Liver (tissue), 9 donors: ENCODE results near the gene OR10A4. TPM values are rescaled to one million over a fixed set of nuclear protein-coding genes. Genes with fewer than 3 reads are reported as not detected.
"Not testable (repeated sequence)": the region's sequence is repeated elsewhere in the genome, so short reads cannot be mapped to it uniquely, and the experiment has no call there.

Experiments used
- DNase-seq: peaks from one replicate; pipeline ENCODE4 v3.0.0-alpha.2; 2017; ENCODE audit warnings: low spot score
- H3K27ac ChIP-seq, 2 donors: one replicate each; pipeline ENCODE4 v1.7.0; 2013; ENCODE audit warnings: inconsistent platforms in 2 of 2, low read length in 2 of 2, control low read depth in 1 of 2, low read depth in 1 of 2, mild to moderate bottlenecking in 1 of 2
- H3K27me3 ChIP-seq, 4 donors: one replicate each; pipeline versions ENCODE4 v1.6.1 to v1.7.0; 2013; ENCODE audit warnings: low read length in 3 of 4, inconsistent platforms in 1 of 4, mild to moderate bottlenecking in 1 of 4, moderate library complexity in 1 of 4; ENCODE audit not compliant: control insufficient read depth in 4 of 4, insufficient read depth in 4 of 4
- H3K36me3 ChIP-seq, 4 donors: one replicate each; pipeline versions ENCODE4 v1.6.1 to v1.7.0; 2013; ENCODE audit warnings: low read length in 3 of 4, mild to moderate bottlenecking in 3 of 4, low read depth in 1 of 4, moderate library complexity in 1 of 4; ENCODE audit not compliant: control insufficient read depth in 4 of 4, insufficient read depth in 3 of 4
- H3K4me1 ChIP-seq, 4 donors: one replicate each; pipeline versions ENCODE4 v1.6.1 to v1.7.0; 2013; ENCODE audit warnings: low read length in 3 of 4, mild to moderate bottlenecking in 3 of 4, moderate library complexity in 1 of 4; ENCODE audit not compliant: control insufficient read depth in 4 of 4, insufficient read depth in 4 of 4
- H3K4me3 ChIP-seq, 3 donors: one replicate each; pipeline versions ENCODE4 v1.6.1 to v1.7.0; 2013; ENCODE audit warnings: low read length in 3 of 3, control low read depth in 1 of 3, low read depth in 1 of 3, mild to moderate bottlenecking in 1 of 3
- H3K9ac ChIP-seq, 2 donors: one replicate each; pipeline ENCODE4 v1.7.0; 2013; ENCODE audit warnings: low read length in 2 of 2, mild to moderate bottlenecking in 2 of 2, moderate library complexity in 2 of 2, control low read depth in 1 of 2, low read depth in 1 of 2
- H3K9me3 ChIP-seq, 4 donors: one replicate each; pipeline versions ENCODE4 v1.6.1 to v1.7.0; 2013; ENCODE audit warnings: low read length in 3 of 4; ENCODE audit not compliant: control insufficient read depth in 4 of 4
- EGR1 ChIP-seq, 2 donors: IDR thresholded peaks; 2 replicates each; pipeline ENCODE4 v1.6.1; 2016 to 2018; ENCODE audit warnings: antibody characterized with exemption in 2 of 2, low read depth in 2 of 2
- FOXA1 ChIP-seq: IDR thresholded peaks from 2 replicates; pipeline ENCODE4 v1.6.1; 2016; ENCODE audit warnings: antibody characterized with exemption
- FOXA2 ChIP-seq: IDR thresholded peaks from 2 replicates; pipeline ENCODE4 v1.6.1; 2016; ENCODE audit warnings: antibody characterized with exemption
- GABPA ChIP-seq, 2 donors: IDR thresholded peaks in 1 of 2; conservative IDR thresholded peaks in 1 of 2; 2 replicates each; pipeline ENCODE4 v1.6.1; 2016; ENCODE audit warnings: antibody characterized with exemption in 2 of 2, mild to moderate bottlenecking in 1 of 2, moderate library complexity in 1 of 2
- HNF4A ChIP-seq, 2 donors: conservative IDR thresholded peaks; 2 replicates each; pipeline ENCODE4 v1.6.1; 2016; ENCODE audit warnings: antibody characterized with exemption in 2 of 2, mild to moderate bottlenecking in 2 of 2
- JUND ChIP-seq, 2 donors: IDR thresholded peaks; 2 replicates each; pipeline ENCODE4 v1.6.1; 2016; ENCODE audit warnings: antibody characterized with exemption in 2 of 2
- MAX ChIP-seq: IDR thresholded peaks from 2 replicates; pipeline ENCODE4 v1.6.1; 2016; ENCODE audit warnings: antibody characterized with exemption
- RAD21 ChIP-seq, 2 donors: IDR thresholded peaks; 2 replicates each; pipeline ENCODE4 v1.6.1; 2016; ENCODE audit warnings: antibody characterized with exemption in 2 of 2, mild to moderate bottlenecking in 2 of 2
- SP1 ChIP-seq: IDR thresholded peaks from 2 replicates; pipeline ENCODE4 v1.6.1; 2018; ENCODE audit warnings: antibody characterized with exemption, mild to moderate bottlenecking
- TAF1 ChIP-seq: conservative IDR thresholded peaks from 2 replicates; pipeline ENCODE4 v1.6.1; 2016; ENCODE audit warnings: antibody characterized with exemption, mild to moderate bottlenecking
- YY1 ChIP-seq: IDR thresholded peaks from 2 replicates; pipeline ENCODE4 v1.6.1; 2016; ENCODE audit warnings: antibody characterized with exemption, mild to moderate bottlenecking
- WGBS: extraction: QIAGEN DNeasy Blood & Tissue Kit; methylation state at CpG from one replicate; pipeline ENCODE4 v1.1.7; 2013; 5-methylcytosine and 5-hydroxymethylcytosine counted together
- polyA plus RNA-seq, 2 donors: library from polyadenylated mRNA; stranded (reverse) in 1 of 2; unstranded in 1 of 2; fragments of 200-250 nt in 1 of 2; fragments of >200 nt in 1 of 2; fragmentation: Nextera tagmentation in 1 of 2; extraction: Ambion mirVana in 1 of 2; gene quantifications; one replicate each; pipeline versions ENCODE4 v1.2.1 to v1.2.3, GENCODE V29; 2013 to 2015
- total RNA-seq, 2 donors: library from RNA; depleted of rRNA; stranded (reverse); fragments of >200 nt; gene quantifications; one replicate each; pipeline ENCODE4 v1.2.3, GENCODE V29; 2014
- TF ChIP-seq, protein P1 (sequence below): fragments of 150-350 bp; IDR thresholded peaks from 2 replicates; pipeline ENCODE4 v1.5.1; 2017; ENCODE audit warnings: improper control_type of control experiment, low read depth, low read length; ENCODE audit not compliant: missing input control
- TF ChIP-seq, protein P2 (sequence below): IDR thresholded peaks from 2 replicates; pipeline ENCODE4 v1.6.1; 2016; ENCODE audit warnings: antibody characterized with exemption
- TF ChIP-seq, protein P3 (sequence below): IDR thresholded peaks from 2 replicates; pipeline ENCODE4 v1.6.1; 2016; ENCODE audit warnings: antibody characterized with exemption
- donor health status: healthy.
- donor health status: healthy.
- donor health status: healthy.
- donor health status: healthy.
- donor health status: healthy.

Gene OR10A4
- total and polyA plus RNA-seq, 4 donors, result not detected

GRCh38 chr11:6882751-6883150 is 6.3 kb downstream of the OR10A4 start:
- Histone ChIP-seq H3K9me3 (no peaks in the 10 kb centered on the region), H3K27me3 (peaks cover 0 to 9% (median 2%) of the 10 kb centered on the region in 4 donors), H3K4me3 (no peak overlapping the region), H3K27ac (no peak overlapping the region), H3K4me1 (no peaks in the 10 kb centered on the region), H3K36me3 (no peaks in the 10 kb centered on the region), H3K9ac (no peak overlapping the region)
- DNase-seq, result no peak
- TF ChIP-seq SP1, result no peak
- no peak for TF ChIP-seq FOXA2

DNA sequence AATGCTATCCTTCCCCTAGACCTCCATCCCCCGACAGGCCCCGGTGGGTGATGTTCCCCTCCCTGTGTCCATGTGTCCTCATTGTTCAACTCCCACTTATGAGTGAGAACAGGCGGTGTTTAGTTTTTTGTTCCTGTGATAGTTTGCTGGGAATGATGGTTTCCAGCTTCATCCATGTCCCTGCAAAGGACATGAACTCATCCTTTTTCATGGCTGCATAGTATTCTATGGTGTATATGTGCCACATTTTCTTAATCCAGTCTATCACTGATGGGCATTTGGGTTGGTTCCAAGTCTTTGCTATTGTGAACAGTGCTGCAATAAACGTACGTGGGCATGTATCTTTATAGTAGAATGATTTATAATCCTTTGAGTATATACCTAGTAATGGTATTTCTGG is 11.3 kb downstream of the OR10A4 start:
- not testable (repeated sequence) for H3K36me3 ChIP-seq, H3K27ac ChIP-seq, H3K4me3 ChIP-seq, H3K4me1 ChIP-seq, H3K9ac ChIP-seq, H3K9me3 ChIP-seq, DNase-seq, H3K27me3 ChIP-seq
- 95% methylated on average over 5 of the region's 5 CpGs for WGBS

GRCh38 chr11:6888830-6889229 is 12.4 kb downstream of the OR10A4 start:
- no peak for DNase-seq
- 86% methylated on average over 4 of the region's 4 CpGs for WGBS
- TF ChIP-seq MAX, result no peak
- TF ChIP-seq, protein P1, sequence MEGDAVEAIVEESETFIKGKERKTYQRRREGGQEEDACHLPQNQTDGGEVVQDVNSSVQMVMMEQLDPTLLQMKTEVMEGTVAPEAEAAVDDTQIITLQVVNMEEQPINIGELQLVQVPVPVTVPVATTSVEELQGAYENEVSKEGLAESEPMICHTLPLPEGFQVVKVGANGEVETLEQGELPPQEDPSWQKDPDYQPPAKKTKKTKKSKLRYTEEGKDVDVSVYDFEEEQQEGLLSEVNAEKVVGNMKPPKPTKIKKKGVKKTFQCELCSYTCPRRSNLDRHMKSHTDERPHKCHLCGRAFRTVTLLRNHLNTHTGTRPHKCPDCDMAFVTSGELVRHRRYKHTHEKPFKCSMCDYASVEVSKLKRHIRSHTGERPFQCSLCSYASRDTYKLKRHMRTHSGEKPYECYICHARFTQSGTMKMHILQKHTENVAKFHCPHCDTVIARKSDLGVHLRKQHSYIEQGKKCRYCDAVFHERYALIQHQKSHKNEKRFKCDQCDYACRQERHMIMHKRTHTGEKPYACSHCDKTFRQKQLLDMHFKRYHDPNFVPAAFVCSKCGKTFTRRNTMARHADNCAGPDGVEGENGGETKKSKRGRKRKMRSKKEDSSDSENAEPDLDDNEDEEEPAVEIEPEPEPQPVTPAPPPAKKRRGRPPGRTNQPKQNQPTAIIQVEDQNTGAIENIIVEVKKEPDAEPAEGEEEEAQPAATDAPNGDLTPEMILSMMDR, result no peak
- TF ChIP-seq HNF4A (conservative IDR thresholded peaks at IDR 0.05), result no peak
- no peak for TF ChIP-seq JUND (IDR thresholded peaks at IDR 0.05)
- no peak for TF ChIP-seq GABPA (IDR thresholded peaks at IDR 0.05 in 1 of 2, conservative IDR thresholded peaks at IDR 0.05 in 1 of 2)
- TF ChIP-seq EGR1 (IDR thresholded peaks at IDR 0.05; ENCODE audit: low read depth in 2 of 2), result no peak
- no peak overlapping the region for H3K9ac ChIP-seq
- H3K4me3 ChIP-seq, result no peak overlapping the region
- H3K4me1 ChIP-seq, result no peaks in the 10 kb centered on the region
- no peaks in the 10 kb centered on the region for H3K9me3 ChIP-seq
- peaks cover 0 to 10% (median 2%) of the 10 kb centered on the region in 4 donors for H3K27me3 ChIP-seq
- H3K27ac ChIP-seq, result no peak overlapping the region
- no peaks in the 10 kb centered on the region for H3K36me3 ChIP-seq

- no peak overlapping the region for H3K4me3 ChIP-seq
- no peak for DNase-seq
- 72% methylated on average over 1 of the region's 1 CpG for WGBS
- H3K9me3 ChIP-seq, result no peaks in the 10 kb centered on the region
- H3K9ac ChIP-seq, result no peak overlapping the region
- no peaks in the 10 kb centered on the region for H3K36me3 ChIP-seq
- H3K4me1 ChIP-seq, result no peaks in the 10 kb centered on the region
- no peak overlapping the region for H3K27ac ChIP-seq
- peaks cover 0 to 7% (median 0%) of the 10 kb centered on the region in 4 donors for H3K27me3 ChIP-seq
- no peak for TF ChIP-seq EGR1 (IDR thresholded peaks at IDR 0.05; ENCODE audit: low read depth in 2 of 2)
- TF ChIP-seq TAF1, result no peak
- TF ChIP-seq FOXA1, result no peak
- TF ChIP-seq YY1, result no peak
- TF ChIP-seq, protein P2, sequence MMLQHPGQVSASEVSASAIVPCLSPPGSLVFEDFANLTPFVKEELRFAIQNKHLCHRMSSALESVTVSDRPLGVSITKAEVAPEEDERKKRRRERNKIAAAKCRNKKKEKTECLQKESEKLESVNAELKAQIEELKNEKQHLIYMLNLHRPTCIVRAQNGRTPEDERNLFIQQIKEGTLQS, result no peak
- TF ChIP-seq, protein P3, sequence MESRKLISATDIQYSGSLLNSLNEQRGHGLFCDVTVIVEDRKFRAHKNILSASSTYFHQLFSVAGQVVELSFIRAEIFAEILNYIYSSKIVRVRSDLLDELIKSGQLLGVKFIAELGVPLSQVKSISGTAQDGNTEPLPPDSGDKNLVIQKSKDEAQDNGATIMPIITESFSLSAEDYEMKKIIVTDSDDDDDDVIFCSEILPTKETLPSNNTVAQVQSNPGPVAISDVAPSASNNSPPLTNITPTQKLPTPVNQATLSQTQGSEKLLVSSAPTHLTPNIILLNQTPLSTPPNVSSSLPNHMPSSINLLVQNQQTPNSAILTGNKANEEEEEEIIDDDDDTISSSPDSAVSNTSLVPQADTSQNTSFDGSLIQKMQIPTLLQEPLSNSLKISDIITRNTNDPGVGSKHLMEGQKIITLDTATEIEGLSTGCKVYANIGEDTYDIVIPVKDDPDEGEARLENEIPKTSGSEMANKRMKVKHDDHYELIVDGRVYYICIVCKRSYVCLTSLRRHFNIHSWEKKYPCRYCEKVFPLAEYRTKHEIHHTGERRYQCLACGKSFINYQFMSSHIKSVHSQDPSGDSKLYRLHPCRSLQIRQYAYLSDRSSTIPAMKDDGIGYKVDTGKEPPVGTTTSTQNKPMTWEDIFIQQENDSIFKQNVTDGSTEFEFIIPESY, result no peak
- TF ChIP-seq FOXA2, result no peak
- TF ChIP-seq GABPA (IDR thresholded peaks at IDR 0.05 in 1 of 2, conservative IDR thresholded peaks at IDR 0.05 in 1 of 2), result no peak
- no peak for TF ChIP-seq MAX
- no peak for TF ChIP-seq HNF4A (conservative IDR thresholded peaks at IDR 0.05)
- TF ChIP-seq, protein P1, result no peak
- TF ChIP-seq SP1, result no peak
- no peak for TF ChIP-seq RAD21 (IDR thresholded peaks at IDR 0.05)
- no peak for TF ChIP-seq JUND (IDR thresholded peaks at IDR 0.05)
Observed at GRCh38 chr11:6889835-6890234, 13.4 kb downstream of the OR10A4 start.
